Activated B cell treated with CpG ODN at 0.5 μM for 24 hours (primary cell): ENCODE measurements around the gene STRADA. TPM values are rescaled to one million over a fixed set of nuclear protein-coding genes. Genes with fewer than 3 reads are reported as not detected.

ENCODE experiments used
- ATAC-seq: fragments of 200-7000 bp; cut with Tn5 transposase; one replicate; pipeline ENCODE4 v1.10.0; 2021; ENCODE audit warnings: low read depth, mild to moderate bottlenecking, moderate library complexity
- CTCF ChIA-PET: fragments of 350-600 bp; sonication (Branson Sonifier 250); formaldehyde crosslinking; loops from one replicate; lab custom pipeline; 2021; ENCODE audit warnings: antibody characterized with exemption; lab: Charles Lee
- POLR2A ChIA-PET: fragments of 350-600 bp; sonication (Branson Sonifier 250); formaldehyde crosslinking; loops from one replicate; lab custom pipeline; 2021; ENCODE audit warnings: antibody characterized with exemption; lab: Charles Lee
- DNase-seq: peaks from one replicate; pipeline ENCODE4 v3.0.0; 2022
- H3K27ac Mint-ChIP-seq: one replicate; pipeline ENCODE4 v1.8.0; 2020; ENCODE audit warnings: mixed read lengths
- H3K27me3 Mint-ChIP-seq: one replicate; pipeline ENCODE4 v1.8.0; 2021; ENCODE audit warnings: mixed read lengths
- H3K36me3 Mint-ChIP-seq: one replicate; pipeline ENCODE4 v1.8.0; 2021; ENCODE audit warnings: low read depth, mixed read lengths
- H3K4me1 Mint-ChIP-seq: one replicate; pipeline ENCODE4 v1.8.0; 2021; ENCODE audit warnings: mixed read lengths
- H3K4me3 Mint-ChIP-seq: one replicate; pipeline ENCODE4 v1.8.0; 2020; ENCODE audit warnings: mild to moderate bottlenecking, mixed read lengths
- H3K9me3 Mint-ChIP-seq: one replicate; pipeline ENCODE4 v1.8.0; 2020; ENCODE audit warnings: mixed read lengths
- CTCF ChIP-seq: fragments of 200-600 bp; IDR thresholded peaks from one replicate; pipeline ENCODE4 v1.8.0; 2022; ENCODE audit warnings: antibody characterized with exemption, mild to moderate bottlenecking
- intact Hi-C: fragments of 100-400 bp; cut with micrococcal nuclease; formaldehyde crosslinking; loops from one replicate; pipeline ENCODE4 v1.15.1; 2024
- total RNA-seq: library from RNA; stranded (reverse); gene quantifications from 2 replicates; pipeline ENCODE4 v1.2.3, GENCODE V29; 2022

STRADA gene
- total RNA-seq, 1 donor from 2014 or later, result 80.2 TPM

GRCh38 chr17:63698886-63699637 lies 42.5 kb downstream of the STRADA start:
- Mint-ChIP-seq H3K4me1 (peaks cover 73% of the 10 kb centered on the region), H3K36me3 (peaks cover 46% of the 10 kb centered on the region), H3K27ac (peak overlapping the region; percentile 97), H3K27me3 (no peaks in the 10 kb centered on the region), H3K9me3 (no peaks in the 10 kb centered on the region), H3K4me3 (peak overlapping the region; percentile 96)
- ChIA-PET POLR2A (interaction anchor here (0.6 to 11.3 kb wide), 36 partner anchors 9 to 776 kb away, joined by 3 to 295 read pairs (median 5); partner anchors contain the start of genes CCDC47, DCAF7, DDX42 and MAP3K3), CTCF (interaction anchor here (0.8 to 4.5 kb wide), 8 partner anchors 8 to 150 kb away, joined by 3 to 42 read pairs (median 4); partner anchors contain the start of genes CCDC47, DDX42 and STRADA)
- TF ChIP-seq CTCF, result no peak
- intact Hi-C loops, result loop anchor here (1.0 to 5.0 kb wide), 12 partner anchors 11 to 808 kb away; partner anchors contain the start of genes ACE, CCDC47, CEP95 and CYB561
- DNase-seq (peak; percentile 94), ATAC-seq (peak; percentile 40)

- DNase-seq (peak; percentile 42), ATAC-seq (no peak)
- peak overlapping the region; percentile 96 for H3K4me3 Mint-ChIP-seq
- H3K36me3 Mint-ChIP-seq, result peaks cover 45% of the 10 kb centered on the region
- H3K27me3 Mint-ChIP-seq, result no peaks in the 10 kb centered on the region
- H3K4me1 Mint-ChIP-seq, result peaks cover 71% of the 10 kb centered on the region
- TF ChIP-seq CTCF, result no peak
- POLR2A ChIA-PET, result interaction anchor here (0.6 to 11.3 kb wide), 31 partner anchors 10 to 776 kb away, joined by 3 to 295 read pairs (median 5); partner anchors contain the start of genes CCDC47, DCAF7, DDX42 and MAP3K3
- H3K27ac Mint-ChIP-seq, result peak overlapping the region; percentile 97
- CTCF ChIA-PET, result interaction anchor here (0.8 to 4.5 kb wide), 10 partner anchors 8 to 150 kb away, joined by 3 to 42 read pairs (median 4); partner anchors contain the start of genes CCDC47, DDX42, MAP3K3 and STRADA
- intact Hi-C loops, result loop anchor here (1.0 to 5.0 kb wide), 7 partner anchors 12 to 809 kb away; partner anchors contain the start of genes ACE, CEP95, CYB561 and DDX5
- H3K9me3 Mint-ChIP-seq, result no peaks in the 10 kb centered on the region
These were observed 43.2 kb downstream of the STRADA start for GRCh38 chr17:63698381-63698885.

- Mint-ChIP-seq H3K27ac (peak overlapping the region; percentile 97), H3K27me3 (no peaks in the 10 kb centered on the region), H3K4me1 (peaks cover 70% of the 10 kb centered on the region), H3K36me3 (peaks cover 44% of the 10 kb centered on the region), H3K9me3 (no peaks in the 10 kb centered on the region), H3K4me3 (peak overlapping the region; percentile 96)
- peak; percentile 52 for ATAC-seq
- POLR2A ChIA-PET, result interaction anchor here (0.7 to 11.3 kb wide), 40 partner anchors 10 to 809 kb away, joined by 3 to 295 read pairs (median 5); partner anchors contain the start of genes CCDC47, CEP95, DCAF7 and DDX42
- intact Hi-C loops, result loop anchor here (1.0 to 5.0 kb wide), 8 partner anchors 13 to 810 kb away; partner anchors contain the start of genes ACE, CEP95, CYB561 and DDX5
- CTCF ChIA-PET, result interaction anchor here (0.7 to 4.5 kb wide), 11 partner anchors 9 to 219 kb away, joined by 3 to 42 read pairs (median 4); partner anchors contain the start of genes CCDC47, DDX42, MAP3K3 and STRADA
- no peak for TF ChIP-seq CTCF
- peak; percentile 78 for DNase-seq
These were observed 44.0 kb downstream of the STRADA start for GRCh38 chr17:63697341-63698286.

- Mint-ChIP-seq H3K27me3 (no peaks in the 10 kb centered on the region), H3K9me3 (no peaks in the 10 kb centered on the region), H3K36me3 (peaks cover 51% of the 10 kb centered on the region), H3K4me1 (peaks cover 63% of the 10 kb centered on the region), H3K4me3 (peak overlapping the region; percentile 96), H3K27ac (peak overlapping the region; percentile 97)
- ATAC-seq (no peak), DNase-seq (no peak)
- ChIA-PET CTCF (interaction anchor here (0.6 to 4.5 kb wide), 6 partner anchors 14 to 183 kb away, joined by 3 to 42 read pairs (median 4); partner anchors contain the start of genes CCDC47, DDX42 and MAP3K3), POLR2A (interaction anchor here (0.6 to 11.3 kb wide), 22 partner anchors 9 to 937 kb away, joined by 3 to 295 read pairs (median 6); partner anchors contain the start of genes CCDC47, CEP95, DDX42 and DDX5)
- TF ChIP-seq CTCF, result no peak
- intact Hi-C loops, result loop anchor here (5.0 kb wide), 3 partner anchors 219 to 811 kb away; partner anchors contain the start of genes ACE, CEP95, DDX5 and TEX2
These were observed 45.1 kb downstream of the STRADA start for GRCh38 chr17:63696381-63696961.
